CD4-positive, alpha-beta T cell treated with Interleukin-15 for 1 hour (primary cell): ENCODE measurements around the gene CREBBP.
A peak's percentile ranks its signal among the peaks of the same experiment; 100 is the strongest.

Source experiments
- DNase-seq: peaks from one replicate; pipeline ENCODE4 v3.0.0-alpha.2; 2020

The CREBBP gene

DNA sequence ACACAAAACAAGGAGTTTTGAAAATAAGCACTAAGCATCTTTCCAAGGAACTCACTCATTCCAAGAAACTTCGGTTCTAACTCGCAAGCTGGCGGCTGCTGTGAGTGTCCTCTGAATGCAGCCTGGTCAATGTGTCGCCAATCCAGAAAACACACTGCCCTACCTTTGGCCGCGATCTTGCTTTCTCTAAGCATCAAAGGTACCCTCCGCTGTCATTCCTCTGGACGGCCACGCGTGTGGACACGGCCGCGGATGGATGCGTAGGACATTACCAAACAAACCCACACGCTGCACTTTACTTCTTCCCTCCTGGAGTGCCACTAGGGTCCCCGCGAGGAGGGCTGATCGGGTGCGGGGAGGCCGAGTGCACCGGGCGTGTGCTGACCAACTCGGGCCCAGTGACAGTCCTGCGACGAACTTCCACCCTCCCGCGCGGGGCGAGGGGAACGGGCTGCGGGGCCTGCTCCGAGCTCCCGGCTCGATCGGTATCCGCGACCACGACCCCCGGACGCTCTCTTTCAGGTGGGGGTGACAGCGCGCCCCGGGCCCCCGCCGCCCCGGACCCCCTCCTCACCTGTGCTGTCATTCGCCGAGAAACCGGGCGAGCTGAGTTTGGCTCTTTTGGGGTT, 1.1 kb downstream of the CREBBP start:
- peak; percentile 21 for DNase-seq

DNA sequence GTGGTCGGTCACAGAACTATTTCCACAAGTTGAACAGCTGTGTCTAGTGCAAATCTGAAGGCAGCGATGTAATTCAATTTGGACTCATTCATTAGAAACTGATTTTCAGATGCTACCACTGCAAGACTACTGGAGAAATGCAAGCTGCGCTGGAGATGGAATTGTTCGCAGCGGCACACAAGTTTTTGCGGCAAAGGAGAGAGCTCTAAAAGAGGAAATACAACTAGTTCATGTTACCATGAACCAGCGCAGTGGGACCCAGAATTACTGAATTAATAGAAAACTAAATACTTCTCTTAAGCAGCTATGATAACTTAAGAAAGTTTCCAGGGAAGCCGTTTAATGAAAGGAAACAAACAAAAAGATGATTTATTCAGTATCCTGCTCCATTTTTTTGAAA, 1.9 kb downstream of the CREBBP start:
- no peak for DNase-seq

DNA sequence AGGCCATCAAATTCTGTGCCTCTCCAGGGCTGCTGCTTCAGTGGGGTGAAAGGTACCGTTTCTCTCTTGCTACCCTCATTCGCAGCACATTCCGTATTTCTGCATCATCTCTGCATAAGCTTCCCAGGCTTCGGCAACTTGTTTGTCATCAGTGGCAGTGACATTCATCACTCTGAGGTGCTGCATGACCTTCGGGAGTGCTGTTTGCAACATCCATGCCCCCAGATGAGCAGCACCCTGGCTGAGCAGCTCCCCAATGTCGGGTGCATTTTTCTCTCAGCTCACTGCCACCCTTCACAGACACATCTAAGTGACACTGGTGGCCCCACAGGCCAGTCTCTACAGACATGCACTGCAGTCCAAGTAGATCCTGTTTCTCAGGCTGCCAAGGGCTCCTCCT, 3.8 kb downstream of the CREBBP start:
- DNase-seq, result no peak

- no peak for DNase-seq
Observed at GRCh38 chr16:3876160-3876559, 4.4 kb downstream of the CREBBP start.

GRCh38 chr16:3874794-3875692, 5.5 kb downstream of the CREBBP start:
- no peak for DNase-seq

- DNase-seq, result no peak
Observed at GRCh38 chr16:3874242-3874641, 6.3 kb downstream of the CREBBP start.

GRCh38 chr16:3873482-3874173, 6.9 kb downstream of the CREBBP start:
- no peak for DNase-seq

GRCh38 chr16:3872216-3872895, 8.2 kb downstream of the CREBBP start:
- no peak for DNase-seq

- no peak for DNase-seq
Observed at GRCh38 chr16:3868967-3869366, 11.5 kb downstream of the CREBBP start.

- DNase-seq, result no peak
Observed at GRCh38 chr16:3868556-3868955, 12.0 kb downstream of the CREBBP start.

DNA sequence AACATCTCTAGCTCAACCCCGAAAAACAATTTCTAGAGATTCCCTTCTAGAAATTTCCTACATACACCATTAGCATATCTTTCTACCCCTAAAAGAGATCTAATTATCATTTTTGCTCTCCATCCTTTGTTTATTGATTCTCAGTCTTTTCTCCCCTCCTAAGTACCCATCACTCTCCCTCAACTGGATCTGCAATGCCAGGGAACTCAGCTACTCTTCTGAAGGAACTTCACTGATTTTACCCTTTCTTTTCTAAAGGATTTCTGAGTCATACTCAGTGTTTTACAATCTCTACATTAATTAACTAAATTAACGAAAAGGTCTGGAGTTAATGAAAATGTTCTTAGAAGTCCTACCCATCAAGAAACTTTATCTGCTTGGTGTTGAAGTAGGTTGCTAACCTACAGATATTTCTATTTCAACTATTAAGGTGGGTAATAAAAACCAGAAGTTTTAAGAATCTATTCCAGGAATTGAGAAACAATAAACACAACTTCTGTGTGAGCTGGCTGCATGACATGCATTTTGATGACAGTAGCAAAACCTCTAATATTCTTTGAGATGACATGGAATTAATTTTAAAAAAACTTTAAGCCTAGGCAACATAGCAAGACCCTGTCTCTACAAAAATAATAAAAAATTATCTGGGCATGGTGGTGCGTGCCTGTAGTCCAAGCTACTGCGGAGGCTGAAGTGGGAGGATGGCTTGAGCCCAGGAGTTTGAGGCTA, 13.6 kb downstream of the CREBBP start:
- DNase-seq, result no peak

- no peak for DNase-seq
Observed at GRCh38 chr16:3865241-3865640, 15.3 kb downstream of the CREBBP start.

- no peak for DNase-seq
Observed at GRCh38 chr16:3864562-3864961, 16.0 kb downstream of the CREBBP start.

DNA sequence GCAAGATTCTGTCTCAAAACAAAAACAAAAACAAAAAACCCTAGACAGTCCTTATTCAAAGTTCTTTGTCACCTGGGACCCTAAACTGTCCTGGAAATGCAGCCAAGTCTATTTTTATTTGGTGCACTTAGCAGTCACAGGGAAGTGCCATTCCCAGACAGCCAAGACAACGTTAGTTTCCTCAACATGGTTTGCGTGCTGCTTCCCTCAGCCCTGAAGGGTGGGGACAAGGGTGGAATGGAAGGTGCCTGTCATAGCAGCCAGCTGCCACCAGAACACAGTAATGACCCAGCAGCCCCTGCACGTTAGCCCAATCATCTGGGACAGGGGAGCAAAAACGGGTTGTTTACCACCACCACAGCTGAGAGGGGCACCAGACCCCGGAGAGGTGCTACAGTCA, 16.9 kb downstream of the CREBBP start:
- no peak for DNase-seq

- DNase-seq, result peak; percentile 36
Observed at GRCh38 chr16:3861808-3862451, 18.6 kb downstream of the CREBBP start.

- no peak for DNase-seq
Observed at GRCh38 chr16:3859889-3860288, 20.6 kb downstream of the CREBBP start.

DNA sequence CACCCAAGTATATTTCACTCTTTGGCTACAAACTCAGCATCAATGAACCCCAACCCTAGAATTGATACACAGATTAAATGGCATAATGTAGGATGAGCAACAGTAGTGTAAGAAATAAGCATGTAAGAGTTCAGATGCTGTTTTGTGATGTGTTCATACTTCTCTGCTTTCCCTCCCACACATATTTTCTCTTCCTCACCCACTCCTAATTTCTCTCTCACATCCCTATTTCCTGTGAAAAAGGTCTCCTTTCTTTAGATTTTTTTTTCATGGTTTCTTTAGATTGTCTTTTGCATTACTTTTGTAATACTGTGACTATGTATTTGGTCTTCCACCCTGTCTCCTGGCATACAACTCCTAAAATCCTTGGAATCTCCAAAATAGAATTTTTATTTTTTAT, 21.7 kb downstream of the CREBBP start:
- DNase-seq, result no peak

- DNase-seq, result peak; percentile 54
Observed at GRCh38 chr16:3857189-3858043, 23.1 kb downstream of the CREBBP start.

DNA sequence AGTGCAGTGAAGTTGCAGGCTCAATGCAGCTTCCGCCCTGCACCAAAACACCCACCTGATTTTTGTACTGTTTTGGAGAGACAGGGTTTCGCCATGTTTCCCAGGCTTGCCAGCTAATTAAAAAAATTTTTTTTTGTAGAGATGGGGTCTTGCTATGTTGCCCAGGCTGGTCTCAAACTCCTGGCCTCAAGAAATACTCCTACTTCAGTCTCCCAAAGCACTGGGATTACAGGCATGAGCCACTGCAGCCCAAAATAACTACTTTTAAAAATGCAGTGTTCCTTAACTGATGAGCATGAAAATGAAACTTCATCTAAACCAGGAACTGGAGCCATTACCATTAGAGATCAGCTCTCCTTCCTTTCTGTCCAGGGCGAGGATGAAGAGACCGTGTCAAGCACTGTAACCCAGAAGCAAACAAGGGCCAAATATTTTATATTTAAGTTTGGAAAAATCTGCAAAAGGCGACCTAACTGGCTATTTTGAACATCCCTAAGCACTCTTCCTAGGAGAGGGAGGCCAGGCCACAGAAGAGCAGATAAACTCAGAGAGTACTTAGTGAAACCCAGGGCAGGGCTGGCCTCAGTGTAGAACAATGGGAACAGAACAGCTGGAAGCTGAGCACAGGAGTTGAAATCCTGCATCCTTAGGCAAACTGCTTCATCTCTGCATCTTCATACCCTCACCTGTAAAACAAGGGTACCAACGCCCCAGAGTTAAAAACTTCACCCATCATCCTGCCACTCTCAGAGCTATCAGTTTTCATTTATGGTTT, 24.0 kb downstream of the CREBBP start:
- no peak for DNase-seq
